K562 (cell line): ENCODE measurements around the gene PBRM1. TPM values are rescaled to one million over a fixed set of nuclear protein-coding genes. Genes with fewer than 3 reads are reported as not detected.

Experiments
- ATAC-seq: fragments of 200-7000 bp; cut with Tn5 transposase; 3 replicates; pipeline ENCODE4 v1.9.1; 2020; ENCODE audit warnings: moderate library complexity
- BruUV-seq: library from RNA; stranded (reverse); fragments of 400-500 nt; replicated peaks from 2 replicates; lab custom pipeline; 2021; lab: Mats Ljungman, UMichigan
- CTCF ChIA-PET: fragments of 300-600 bp; formaldehyde crosslinking; extraction: SDS; loops from one replicate; lab custom pipeline; 2021; ENCODE audit warnings: low intra/inter-chr PET ratio; lab: Yijun Ruan, JAX
- POLR2A ChIA-PET: fragments of 300-600, 350-650 bp; sonication (Branson Sonifier 250); formaldehyde crosslinking; extraction: SDS; loops from one replicate; lab custom pipeline; 2021; ENCODE audit warnings: antibody characterized with exemption, inconsistent platforms; lab: Yijun Ruan, JAX
- DNase-seq, 4 experiments: peaks; one replicate each; pipeline versions ENCODE4 v3.0.0 to v3.0.0-alpha.2; 2011 to 2018; ENCODE audit warnings: low spot score in 3 of 4, mixed read lengths in 3 of 4; ENCODE audit errors: extremely low read depth in 1 of 4
- FAIRE-seq: peaks from 2 replicates; lab custom pipeline; 2011; peaks lifted over from hg19 to GRCh38; lab: Jason Lieb, UNC
- H2AFZ ChIP-seq: 2 replicates; pipeline ENCODE4 v1.6.0; 2011; ENCODE audit warnings: low read depth, low read length, control low read depth, inconsistent platforms
- H3K27ac ChIP-seq: fragments of 200-600 bp; 3 replicates; pipeline ENCODE4 v1.8.0; 2011; ENCODE audit warnings: low read depth, mild to moderate bottlenecking, control low read depth, inconsistent platforms, low read length, moderate library complexity, mixed read lengths; ENCODE audit errors: extremely low read depth
- H3K27me3 ChIP-seq, 2 experiments: fragments of 300-600 bp in 1 of 2; 2 replicates in 1 of 2; 3 replicates in 1 of 2; pipeline versions ENCODE4 v1.6.0 to v1.8.0; 2011; ENCODE audit warnings: inconsistent platforms in 2 of 2, low read length in 2 of 2, mild to moderate bottlenecking in 1 of 2, mixed read lengths in 1 of 2, moderate library complexity in 1 of 2; ENCODE audit not compliant: control insufficient read depth in 2 of 2, insufficient read depth in 2 of 2
- H3K36me3 ChIP-seq: fragments of 300-600 bp; 3 replicates; pipeline ENCODE4 v1.8.0; 2011; ENCODE audit warnings: mild to moderate bottlenecking, low read length, inconsistent platforms; ENCODE audit not compliant: control insufficient read depth, insufficient read depth
- H3K4me1 ChIP-seq, 2 experiments: fragments of 200-600 bp in 1 of 2; replicated peaks in 1 of 2; 2 replicates in 1 of 2; 3 replicates in 1 of 2; pipeline versions ENCODE4 v1.5.1 to v1.8.0; 2011; ENCODE audit warnings: inconsistent platforms in 2 of 2, low read length in 2 of 2, mild to moderate bottlenecking in 1 of 2, mixed read lengths in 1 of 2, moderate library complexity in 1 of 2; ENCODE audit not compliant: control insufficient read depth in 2 of 2, insufficient read depth in 2 of 2
- H3K4me2 ChIP-seq: 2 replicates; pipeline ENCODE4 v1.6.1; 2011; ENCODE audit warnings: low read length, control low read depth, inconsistent platforms, mixed read lengths; ENCODE audit not compliant: insufficient read depth
- H3K4me3 ChIP-seq: fragments of 200-600 bp; sonication (generic), shearing (Covaris generic); 2 replicates; pipeline ENCODE4 v1.5.1; 2016; ENCODE audit warnings: control low read depth, inconsistent platforms
- H3K79me2 ChIP-seq: fragments of 200-600 bp; 3 replicates; pipeline ENCODE4 v1.8.0; 2011; ENCODE audit warnings: low read length, inconsistent platforms; ENCODE audit not compliant: control insufficient read depth, insufficient read depth
- H3K9ac ChIP-seq, 2 experiments: 2 replicates each; pipeline versions ENCODE4 v1.6.0 to v1.6.1; 2011; ENCODE audit warnings: low read depth in 2 of 2, low read length in 2 of 2, control low read depth in 1 of 2, inconsistent platforms in 1 of 2, mild to moderate bottlenecking in 1 of 2, mixed read lengths in 1 of 2; ENCODE audit not compliant: insufficient read depth in 1 of 2
- H3K9me1 ChIP-seq: one replicate; pipeline ENCODE4 v1.6.0; 2011; ENCODE audit warnings: inconsistent platforms, mild to moderate bottlenecking, low read length, moderate library complexity; ENCODE audit not compliant: control insufficient read depth, insufficient read depth
- H3K9me3 ChIP-seq: replicated peaks from 2 replicates; pipeline ENCODE4 v1.5.1; 2011; ENCODE audit warnings: low read depth, low read length, inconsistent platforms; ENCODE audit not compliant: control insufficient read depth, insufficient read depth
- H4K20me1 ChIP-seq: replicated peaks from 2 replicates; pipeline ENCODE4 v1.6.1; 2011; ENCODE audit warnings: low read length, inconsistent platforms, mixed read lengths; ENCODE audit not compliant: control insufficient read depth, insufficient read depth
- E2F5 ChIP-seq: sonication (generic); formaldehyde crosslinking; IDR thresholded peaks from 2 replicates; pipeline ENCODE4 v1.8.0; 2022; ENCODE audit warnings: mild to moderate bottlenecking, missing genetic modification reagents
- FIP1L1 ChIP-seq: fragments of 200-400 bp; formaldehyde crosslinking; IDR thresholded peaks from 2 replicates; pipeline ENCODE4 v1.6.1; 2018; ENCODE audit warnings: mild to moderate bottlenecking, low read depth, low read length; ENCODE audit not compliant: poor library complexity, severe bottlenecking
- JUND ChIP-seq, 2 experiments: IDR thresholded peaks; 2 replicates in 1 of 2; 3 replicates in 1 of 2; pipeline ENCODE4 v1.6.1; 2011; ENCODE audit warnings: borderline replicate concordance in 2 of 2, low read depth in 2 of 2, low read length in 2 of 2, improper control_type of control experiment in 1 of 2, missing biosample characterization in 1 of 2, missing genetic modification characterization in 1 of 2, missing genetic modification reagents in 1 of 2
- KLF1 ChIP-seq: fragments of 450-650 bp; IDR thresholded peaks from 2 replicates; pipeline ENCODE4 v1.6.1; 2016; ENCODE audit warnings: missing genetic modification characterization, missing compliant biosample characterization
- MEF2A ChIP-seq: IDR thresholded peaks from 2 replicates; pipeline ENCODE4 v1.6.1; 2011; ENCODE audit warnings: low read depth, mild to moderate bottlenecking, low read length, moderate library complexity; ENCODE audit not compliant: control insufficient read depth
- MXI1 ChIP-seq: IDR thresholded peaks from 2 replicates; pipeline ENCODE4 v1.6.1; 2011; ENCODE audit warnings: low read depth, mild to moderate bottlenecking, improper control_type of control experiment, low read length
- NCOR1 ChIP-seq: fragments of 450-650 bp; IDR thresholded peaks from 2 replicates; pipeline ENCODE4 v1.6.1; 2016; ENCODE audit warnings: mild to moderate bottlenecking, moderate library complexity
- SMARCC2 ChIP-seq: fragments of 450-650 bp; IDR thresholded peaks from 2 replicates; pipeline ENCODE4 v1.6.1; 2017; ENCODE audit warnings: antibody characterized with exemption, moderate library complexity, mild to moderate bottlenecking, low read depth
- SOX6 ChIP-seq: fragments of 450-650 bp; IDR thresholded peaks from 2 replicates; pipeline ENCODE4 v1.6.1; 2014; ENCODE audit warnings: mild to moderate bottlenecking
- SREBF1 ChIP-seq: fragments of 150-350 bp; IDR thresholded peaks from 2 replicates; pipeline ENCODE4 v1.6.1; 2014; ENCODE audit warnings: antibody characterized with exemption, low read depth, low read length, borderline replicate concordance
- SUPT5H ChIP-seq: fragments of 450-650 bp; IDR thresholded peaks from 2 replicates; pipeline ENCODE4 v1.6.1; 2016
- TEAD4 ChIP-seq, 2 experiments: sonication (generic) in 1 of 2; formaldehyde crosslinking in 1 of 2; IDR thresholded peaks; 2 replicates each; pipeline versions ENCODE4 v1.6.1 to v1.8.0; 2012 to 2022; ENCODE audit warnings: borderline replicate concordance in 1 of 2, inconsistent platforms in 1 of 2, low read length in 1 of 2, mild to moderate bottlenecking in 1 of 2, missing genetic modification reagents in 1 of 2
- ZBTB11 ChIP-seq, 3 experiments: fragments of 200-800 bp in 1 of 3; fragments of 250-450 bp in 1 of 3; fragments of 450-650 bp in 1 of 3; sonication (Bioruptor Pico) in 1 of 3; sonication (Bioruptor generic) in 1 of 3; formaldehyde crosslinking in 1 of 3; IDR thresholded peaks; 2 replicates each; pipeline versions ENCODE4 v1.6.1 to v1.8.0; 2016 to 2022; ENCODE audit warnings: mild to moderate bottlenecking in 2 of 3, missing genetic modification characterization in 2 of 3, missing compliant biosample characterization in 1 of 3, moderate library complexity in 1 of 3
- ZNF12 ChIP-seq: sonication (generic); formaldehyde crosslinking; IDR thresholded peaks from 2 replicates; pipeline ENCODE4 v1.4.0; 2020; ENCODE audit warnings: mild to moderate bottlenecking, missing genetic modification reagents
- WGBS: fragments of 100-300 bp; shearing (Covaris generic); methylation state at CpG from one replicate; pipeline ENCODE4 v1.1.6; 2016; ENCODE audit warnings: low coverage, mixed read lengths; ENCODE audit not compliant: insufficient coverage; ENCODE audit errors: missing lambda C conversion rate; 5-methylcytosine and 5-hydroxymethylcytosine counted together
- in situ Hi-C: fragments of 300-500 bp; cut with MboI; formaldehyde crosslinking; loops from 4 replicates; pipeline ENCODE4 v1.15.0; 2018; ENCODE audit warnings: inconsistent platforms, mixed read lengths
- intact Hi-C: fragments of 100-400 bp; cut with micrococcal nuclease; formaldehyde crosslinking; loops from 2 replicates; pipeline ENCODE4 v1.14.2; 2022
- polyA plus RNA-seq, 8 experiments: library from polyadenylated mRNA; depleted of rRNA in 4 of 8; stranded (reverse) in 5 of 8; unstranded in 3 of 8; fragments of >200 nt; fragmentation: Nextera tagmentation in 2 of 8; fragmentation: Illumina TruSeq in 1 of 8; extraction: Ambion mirVana in 2 of 8; extraction: Trizol in 1 of 8; gene quantifications; 2 replicates each; pipeline versions ENCODE4 v1.2.1 to v1.2.3, GENCODE V29; 2011 to 2014; ENCODE audit warnings: inconsistent platforms in 1 of 8, missing spikeins in 1 of 8
- total RNA-seq, 7 experiments: library from RNA; depleted of rRNA in 6 of 7; stranded (reverse); fragments of >200 nt in 6 of 7; fragmentation: Illumina TruSeq in 2 of 7; extraction: Trizol in 2 of 7; gene quantifications; 2 replicates each; pipeline versions ENCODE4 v1.2.1 to v1.2.3, GENCODE V29; 2011 to 2021; ENCODE audit warnings: low replicate concordance in 1 of 7

PBRM1 gene
- total and polyA plus RNA-seq, 9 of the 15 experiments (the other 6 are each of a cell fraction or from before 2014, with no cell fraction given), result 3.9 to 31.8 (median 19.0) TPM

- peak in 1 of 3 experiments; percentile 78; a peak in 2 of 6 replicates for TF ChIP-seq ZBTB11 (CRISPR knock-in tag; IDR thresholded peaks at IDR 0.05)
- no peak for TF ChIP-seq ZNF12 (CRISPR knock-in tag)
- no peak for TF ChIP-seq KLF1 (tag)
- TF ChIP-seq, all 486 proteins: peak for 32
These were observed 152.7 kb downstream of the PBRM1 start (continued) for GRCh38 chr3:52532838-52533622.

- Histone ChIP-seq H3K4me2 (peak overlapping the region; percentile 78), H3K4me3 (peak overlapping the region; percentile 75), H3K9me3 (no peaks in the 10 kb centered on the region), H3K79me2 (peaks cover 76% of the 10 kb centered on the region), H3K36me3 (peaks cover 47% of the 10 kb centered on the region; the same call in 2 of the 3 replicates), H4K20me1 (peaks cover 16% of the 10 kb centered on the region; the same call in 1 of the 2 replicates), H3K9me1 (peaks cover 17% of the 10 kb centered on the region), H3K4me1 (peaks cover 25 to 51% of the 10 kb centered on the region in 2 experiments), H3K27me3 (no peaks in the 10 kb centered on the region), H2AFZ (no peak overlapping the region), H3K27ac (peak overlapping the region; percentile 82), H3K9ac (peak overlapping the region; percentile 82 to 92)
- ATAC-seq (peak; percentile 2), FAIRE-seq (peak; percentile 96), DNase-seq (peak; percentile 33 to 89 (median 62))
- ChIA-PET POLR2A (interaction anchor here (0.9 to 1.3 kb wide), 3 partner anchors 10 to 13 kb away, joined by 3 to 5 read pairs (median 4); no protein-coding TSS in a partner anchor), CTCF (no interaction called here)
- in situ Hi-C loops (no loop called here), intact Hi-C loops (no loop called here)
- WGBS, result 0% methylated on average over 5 of the region's 5 CpGs
- no TSS peak for BruUV-seq
- TF ChIP-seq SREBF1 (no peak), MXI1 (no peak), JUND (IDR thresholded peaks at IDR 0.05; ENCODE audit: borderline replicate concordance, low read depth, low read length) (peak; percentile 79), JUND (tag; IDR thresholded peaks at IDR 0.05; ENCODE audit: borderline replicate concordance, low read depth, low read length) (no peak; the same call in 2 of the 3 replicates), NCOR1 (peak; percentile 70; the same call in 1 of the 2 replicates), SUPT5H (no peak; the same call in 1 of the 2 replicates), E2F5 (no peak), MEF2A (no peak), SOX6 (peak; percentile 39; the same call in 1 of the 2 replicates), TEAD4 (IDR thresholded peaks at IDR 0.05; ENCODE audit: low read length) (peak; percentile 41; the same call in 1 of the 2 replicates), TEAD4 (CRISPR knock-in tag; IDR thresholded peaks at IDR 0.05; ENCODE audit: borderline replicate concordance) (no peak), SMARCC2 (no peak), FIP1L1 (no peak)
These were observed 153.2 kb downstream of the PBRM1 start for GRCh38 chr3:52532517-52532837.
